Chondrocyte (in vitro differentiated cells): ENCODE results near the gene KTN1. TPM values are rescaled to one million over a fixed set of nuclear protein-coding genes. Genes with fewer than 3 reads are reported as not detected.

Experiments
- DNase-seq: peaks from one replicate; pipeline ENCODE4 v3.0.0; 2021; ENCODE audit warnings: mixed read lengths, low spot score
- H3K27ac Mint-ChIP-seq: one replicate; pipeline ENCODE4 v1.8.0; 2021; ENCODE audit warnings: mild to moderate bottlenecking, moderate library complexity, mixed read lengths; ENCODE audit not compliant: unreplicated experiment
- H3K27me3 Mint-ChIP-seq: 2 replicates; pipeline ENCODE4 v1.8.0; 2021; ENCODE audit warnings: low read depth, mixed read lengths
- H3K36me3 Mint-ChIP-seq: 2 replicates; pipeline ENCODE4 v1.8.0; 2021; ENCODE audit warnings: low read depth, mixed read lengths
- H3K4me1 Mint-ChIP-seq: 2 replicates; pipeline ENCODE4 v1.8.0; 2021; ENCODE audit warnings: low read depth, mild to moderate bottlenecking, mixed read lengths
- H3K4me3 Mint-ChIP-seq: one replicate; pipeline ENCODE4 v1.8.0; 2021; ENCODE audit warnings: mild to moderate bottlenecking, moderate library complexity, mixed read lengths; ENCODE audit not compliant: unreplicated experiment
- H3K9me3 Mint-ChIP-seq: 2 replicates; pipeline ENCODE4 v1.8.0; 2021; ENCODE audit warnings: low read depth, mixed read lengths
- CTCF ChIP-seq: fragments of 200-600 bp; sonication (generic); IDR thresholded peaks from 2 replicates; pipeline ENCODE4 v1.5.0; 2021; ENCODE audit warnings: antibody characterized with exemption, mild to moderate bottlenecking, moderate library complexity
- total RNA-seq: library from RNA; stranded (reverse); gene quantifications from 3 replicates; pipeline ENCODE4 v1.2.1, GENCODE V29; 2021

KTN1 gene
- total RNA-seq, 1 donor from 2014 or later: 137 TPM

GRCh38 chr14:55686713-55687112 lies 106.7 kb downstream of the KTN1 start:
- no peaks in the 10 kb centered on the region for H3K27me3 Mint-ChIP-seq
- H3K4me3 Mint-ChIP-seq: no peak overlapping the region
- no peak for DNase-seq
- no peak overlapping the region for H3K27ac Mint-ChIP-seq
- H3K36me3 Mint-ChIP-seq: peaks cover 26% of the 10 kb centered on the region
- H3K9me3 Mint-ChIP-seq: peaks cover 3% of the 10 kb centered on the region
- TF ChIP-seq CTCF: no peak
- H3K4me1 Mint-ChIP-seq: peaks cover 4% of the 10 kb centered on the region

DNA sequence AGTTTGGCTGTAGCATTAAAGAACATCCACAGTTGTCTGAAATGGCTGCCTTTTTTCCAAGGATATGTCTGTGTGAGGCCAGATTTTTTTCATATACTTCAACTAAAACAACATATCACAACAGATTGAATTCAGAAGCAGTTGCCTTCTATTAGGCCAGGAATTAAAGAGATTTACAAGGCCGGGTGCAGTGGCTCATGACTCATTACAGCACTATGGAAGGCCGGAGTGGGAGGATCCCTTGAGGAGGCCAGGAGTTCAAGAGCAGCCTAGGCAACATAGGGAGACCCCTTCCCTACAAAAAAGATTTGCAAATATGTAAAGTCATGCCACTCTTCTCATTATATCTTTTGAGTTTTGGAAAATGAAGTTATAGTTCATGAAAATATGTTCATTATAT lies 108.6 kb downstream of the KTN1 start:
- Mint-ChIP-seq H3K27ac (no peak overlapping the region), H3K36me3 (peaks cover 19% of the 10 kb centered on the region), H3K9me3 (peaks cover 3% of the 10 kb centered on the region), H3K4me1 (peaks cover 4% of the 10 kb centered on the region), H3K4me3 (no peak overlapping the region), H3K27me3 (no peaks in the 10 kb centered on the region)
- no peak for TF ChIP-seq CTCF
- DNase-seq: no peak

- Mint-ChIP-seq H3K9me3 (peaks cover 3% of the 10 kb centered on the region), H3K4me1 (peaks cover 4% of the 10 kb centered on the region), H3K36me3 (peaks cover 17% of the 10 kb centered on the region), H3K4me3 (no peak overlapping the region), H3K27me3 (no peaks in the 10 kb centered on the region), H3K27ac (no peak overlapping the region)
- TF ChIP-seq CTCF: no peak
- DNase-seq: no peak
These were observed 110.2 kb downstream of the KTN1 start for GRCh38 chr14:55689981-55690871.

DNA sequence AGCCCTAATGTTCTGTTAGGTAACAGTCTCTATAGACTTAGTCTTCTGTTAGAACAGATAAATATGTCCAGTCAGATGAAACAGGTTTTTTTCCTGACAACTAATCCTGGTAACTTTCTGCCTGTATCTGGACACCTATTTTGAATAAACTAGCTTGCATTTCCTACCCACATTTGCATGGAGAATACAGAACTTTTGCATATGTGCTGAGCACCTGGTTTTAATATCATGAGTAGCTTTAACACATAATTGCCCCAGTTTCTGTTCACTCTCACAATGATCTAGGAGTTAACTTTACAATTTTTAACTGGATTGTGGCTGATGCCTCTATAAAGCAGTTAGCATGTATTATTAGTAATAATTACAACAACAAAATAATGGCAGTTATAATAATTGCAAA lies 111.7 kb downstream of the KTN1 start:
- no peaks in the 10 kb centered on the region for H3K27me3 Mint-ChIP-seq
- H3K27ac Mint-ChIP-seq: no peak overlapping the region
- H3K9me3 Mint-ChIP-seq: peaks cover 3% of the 10 kb centered on the region
- TF ChIP-seq CTCF: no peak
- H3K4me1 Mint-ChIP-seq: peaks cover 4% of the 10 kb centered on the region
- no peak overlapping the region for H3K4me3 Mint-ChIP-seq
- DNase-seq: no peak
- H3K36me3 Mint-ChIP-seq: peaks cover 7% of the 10 kb centered on the region

DNA sequence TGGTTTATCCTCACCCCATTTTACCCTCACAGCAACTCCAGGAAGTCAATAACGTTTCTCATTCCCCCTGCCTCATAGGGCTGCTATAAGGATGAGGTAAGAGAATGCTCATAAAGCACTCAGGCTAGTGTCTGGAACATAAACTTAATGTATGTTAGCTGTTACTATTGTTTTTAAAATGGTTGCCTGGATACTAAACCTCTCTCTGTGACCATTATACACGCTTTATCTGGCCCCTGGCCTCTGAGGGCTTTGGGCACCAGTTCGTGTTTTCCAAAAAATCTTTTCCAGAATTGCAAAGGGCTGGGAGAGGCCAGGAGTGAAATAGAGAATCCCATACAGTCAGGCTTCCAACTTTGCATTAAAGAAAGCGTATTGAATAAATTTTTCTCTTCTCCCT lies 113.9 kb downstream of the KTN1 start:
- DNase-seq: no peak
- peaks cover 3% of the 10 kb centered on the region for H3K36me3 Mint-ChIP-seq
- H3K27me3 Mint-ChIP-seq: no peaks in the 10 kb centered on the region
- no peaks in the 10 kb centered on the region for H3K9me3 Mint-ChIP-seq
- H3K27ac Mint-ChIP-seq: no peak overlapping the region
- peaks cover 8% of the 10 kb centered on the region for H3K4me1 Mint-ChIP-seq
- TF ChIP-seq CTCF: no peak
- no peak overlapping the region for H3K4me3 Mint-ChIP-seq
